HG02943 (cell line): ENCODE results near the gene CPNE4.
"Not testable (repeated sequence)": the region's sequence is repeated elsewhere in the genome, so short reads cannot be mapped to it uniquely, and the experiment has no call there.

ENCODE experiments used
- ATAC-seq: cut with Tn5 transposase; IDR thresholded peaks from one replicate; pipeline ENCODE4 v1.9.1; 2021; ENCODE audit warnings: mild to moderate bottlenecking, low read depth, moderate library complexity; ENCODE audit not compliant: unreplicated experiment

The CPNE4 gene

DNA sequence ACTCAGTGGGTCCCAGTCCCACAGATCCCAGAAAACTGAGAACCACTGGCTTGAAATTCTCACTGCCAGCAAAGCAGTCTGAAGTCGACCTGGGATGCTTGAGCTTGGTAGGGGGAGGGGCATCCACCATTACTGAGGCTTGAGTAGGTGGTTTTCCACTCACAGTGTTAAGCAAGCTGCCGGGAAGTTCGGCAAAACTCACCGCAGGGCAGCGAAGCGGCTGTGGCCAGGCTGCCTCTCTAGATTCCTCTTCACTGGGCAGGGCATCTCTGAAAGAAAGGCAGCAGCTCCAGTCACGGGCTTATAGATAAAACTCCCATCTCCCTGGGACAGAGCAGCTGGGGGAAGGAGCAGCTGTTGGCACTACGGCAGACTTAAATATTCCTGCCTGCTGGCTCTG is 71.4 kb downstream of the CPNE4 start:
- ATAC-seq: not testable (repeated sequence)

DNA sequence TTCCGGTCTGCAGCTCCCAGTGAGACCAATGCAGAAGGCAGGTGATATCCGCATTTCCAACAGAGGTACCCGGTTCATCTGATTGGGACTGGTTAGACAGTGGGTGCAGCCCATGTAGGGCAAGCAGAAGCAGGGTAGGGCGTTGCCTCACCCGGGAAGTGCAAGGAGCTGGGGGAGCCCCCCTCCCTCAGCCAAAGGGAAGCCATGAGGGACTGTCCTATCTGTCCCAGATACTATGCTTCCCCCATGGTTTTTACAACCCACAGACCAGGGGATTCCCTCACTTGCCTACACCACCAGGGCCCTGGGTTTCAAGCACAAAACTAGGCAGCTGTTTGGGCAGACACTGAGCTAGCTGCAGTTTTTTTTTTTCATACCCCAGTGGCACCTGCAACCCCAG is 71.8 kb downstream of the CPNE4 start:
- no peak for ATAC-seq

DNA sequence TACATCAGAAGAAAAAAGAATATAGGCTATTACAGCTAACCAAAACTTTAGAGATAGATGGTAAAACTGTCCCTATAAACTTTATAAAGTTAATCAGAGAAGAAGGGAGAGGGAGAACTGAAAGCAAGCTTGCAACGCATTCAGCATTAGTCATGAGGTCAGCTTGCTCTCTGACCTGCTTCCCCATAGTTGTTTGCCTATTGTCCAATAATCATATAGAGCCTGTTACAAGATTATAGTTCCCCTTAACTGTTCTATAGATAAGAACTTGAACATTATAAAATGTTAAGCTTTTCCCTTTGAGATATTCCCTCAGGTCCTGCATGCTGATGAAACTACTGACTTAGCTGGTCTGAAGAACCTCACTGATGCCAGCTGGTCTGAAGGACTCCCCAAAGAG is 74.5 kb downstream of the CPNE4 start:
- ATAC-seq: no peak

DNA sequence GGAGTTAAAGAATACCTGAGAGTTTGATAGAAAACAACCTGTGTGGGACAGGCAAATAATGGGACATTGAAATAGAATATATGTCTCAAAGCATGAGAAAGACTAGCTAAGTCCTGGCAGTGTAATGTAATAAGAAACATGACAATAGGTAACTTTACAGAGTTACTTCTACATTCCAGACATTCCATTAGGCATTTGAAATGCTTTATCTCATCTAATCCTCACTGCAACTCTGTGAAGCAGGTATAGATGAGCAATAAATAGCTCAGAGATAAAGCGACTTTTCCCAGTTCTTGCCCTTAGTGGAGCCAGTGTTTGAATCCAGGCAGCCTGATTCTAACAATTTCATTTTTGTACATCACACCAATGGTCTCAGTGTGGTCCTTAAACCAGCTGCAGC is 76.8 kb downstream of the CPNE4 start:
- no peak for ATAC-seq

DNA sequence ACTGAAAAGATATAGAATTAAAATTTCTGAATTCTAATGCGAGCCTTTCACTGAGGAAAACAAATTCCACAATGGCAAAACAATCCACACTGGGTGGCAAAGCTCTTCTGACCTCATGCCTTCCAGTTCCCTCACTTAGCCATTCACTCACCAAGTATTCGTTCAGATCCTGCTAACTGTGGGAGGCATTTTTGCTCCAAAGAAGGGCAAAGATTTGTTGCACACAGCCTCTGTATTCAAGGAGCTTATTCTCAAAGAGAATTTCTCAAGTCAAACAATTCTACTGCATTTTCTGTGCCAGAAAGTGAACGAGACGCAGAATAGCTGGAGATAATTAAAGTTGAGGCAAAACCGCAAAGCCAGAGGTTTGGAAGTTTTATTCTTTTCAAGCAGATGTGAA is 77.3 kb downstream of the CPNE4 start:
- ATAC-seq: no peak

DNA sequence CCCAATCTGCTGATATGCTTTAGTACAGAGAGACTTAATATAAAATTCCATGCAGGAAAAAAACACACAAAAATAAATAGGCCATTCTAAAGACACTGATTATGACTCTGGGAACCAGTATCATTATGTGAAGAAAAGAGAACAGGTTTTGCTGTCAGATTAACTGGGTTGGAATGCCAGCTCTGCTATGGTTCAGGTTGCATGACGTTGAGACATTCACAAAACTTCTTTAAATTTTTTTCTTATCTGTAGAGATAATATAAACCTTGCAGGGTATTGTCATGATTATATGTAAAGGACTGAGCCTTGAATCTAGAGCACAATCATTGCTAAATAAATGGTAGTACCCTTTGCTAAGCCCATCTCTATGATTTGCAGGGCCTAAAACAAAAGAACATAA is 86.0 kb downstream of the CPNE4 start:
- ATAC-seq: no peak

DNA sequence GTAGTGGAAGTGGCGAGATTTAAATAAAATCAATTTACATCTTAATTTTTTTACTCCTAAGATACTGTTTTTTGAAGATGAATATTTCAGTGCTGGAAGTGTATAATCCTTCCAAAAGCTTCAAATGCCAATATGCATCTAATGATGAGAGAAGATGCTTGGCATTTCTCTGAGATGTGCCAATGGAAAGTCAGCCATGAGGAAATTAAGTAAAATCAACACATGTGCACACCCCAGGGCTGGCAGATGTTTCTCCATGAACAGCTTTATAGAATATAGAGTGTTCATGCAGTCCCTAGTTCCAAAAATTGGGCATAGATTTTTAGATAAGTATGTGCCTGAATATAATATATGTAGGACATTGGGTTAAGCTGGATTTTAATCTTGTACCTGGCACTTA is 90.1 kb downstream of the CPNE4 start:
- ATAC-seq: no peak

DNA sequence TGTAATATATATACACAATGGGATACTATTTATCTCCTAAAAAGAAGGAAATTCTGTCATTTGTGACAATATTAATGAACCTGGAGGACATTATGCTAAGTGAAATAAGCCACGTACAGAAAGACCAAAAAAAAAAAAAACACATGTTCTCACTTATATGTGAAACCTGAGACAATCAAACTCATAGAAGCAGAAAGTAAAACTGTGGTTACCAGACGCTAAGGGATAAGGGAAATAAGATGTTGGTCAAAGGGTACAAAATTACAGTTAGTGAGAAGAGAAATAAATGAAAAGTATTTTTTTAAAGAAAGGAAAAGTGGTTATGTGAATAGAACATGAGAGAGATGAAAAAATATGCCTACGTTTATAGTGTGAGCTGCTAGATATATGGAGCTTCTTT is 101.1 kb downstream of the CPNE4 start:
- no peak for ATAC-seq

DNA sequence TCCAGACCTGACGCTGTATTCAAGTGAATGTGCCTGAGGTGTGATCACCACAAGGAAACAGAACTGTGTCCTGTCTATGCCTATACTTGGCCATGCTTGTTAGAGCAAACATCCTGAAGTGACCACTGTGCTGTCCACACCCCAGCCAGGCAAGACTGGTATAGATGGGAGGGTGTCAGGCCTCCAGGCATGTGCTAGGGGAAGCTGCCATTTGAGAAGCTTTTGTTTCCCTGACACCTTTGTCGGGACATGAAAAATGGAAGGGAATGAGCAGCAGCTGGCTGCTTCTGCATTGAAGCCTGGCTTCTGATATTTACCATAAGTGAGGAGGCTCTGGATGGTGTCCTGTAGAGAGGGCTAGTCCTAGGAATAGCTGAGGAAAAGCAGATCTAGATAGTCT is 106.2 kb downstream of the CPNE4 start:
- no peak for ATAC-seq

DNA sequence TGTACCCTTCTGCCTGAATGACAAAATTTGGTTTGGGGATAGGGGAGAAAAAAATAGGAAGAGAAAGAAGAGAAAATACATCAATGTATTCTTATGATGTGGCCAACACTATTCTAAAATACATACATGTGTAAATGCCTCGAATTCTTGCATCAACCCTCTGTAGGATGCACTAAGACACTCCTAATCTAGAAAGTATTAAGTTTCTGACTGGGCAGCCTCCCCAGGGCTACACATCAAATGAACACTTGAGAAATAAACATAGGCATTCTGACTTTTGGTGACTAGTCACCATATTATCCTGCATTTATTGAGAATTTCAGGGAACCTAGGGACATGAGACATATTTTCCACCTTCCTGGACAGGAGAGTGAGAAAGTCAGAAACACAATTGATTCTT is 109.2 kb downstream of the CPNE4 start:
- no peak for ATAC-seq

DNA sequence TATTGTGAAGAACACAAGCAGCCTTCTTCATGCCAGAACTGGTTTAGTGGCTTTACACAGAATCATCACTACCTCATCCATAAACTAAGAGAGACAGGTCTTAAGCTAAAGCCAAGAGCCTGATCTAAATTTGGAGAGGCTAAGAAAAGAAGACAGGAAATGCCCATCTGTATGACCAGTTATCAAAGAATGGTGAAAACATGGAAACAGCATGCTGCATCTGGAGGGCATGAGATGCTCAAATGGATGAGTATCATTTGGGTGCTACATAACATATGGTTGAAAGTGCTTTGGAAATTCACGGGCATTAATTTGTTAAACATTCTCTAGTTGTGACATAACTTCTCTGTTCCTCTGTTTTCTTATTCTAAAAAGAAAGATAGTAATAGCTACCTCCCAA is 112.5 kb downstream of the CPNE4 start:
- no peak for ATAC-seq

DNA sequence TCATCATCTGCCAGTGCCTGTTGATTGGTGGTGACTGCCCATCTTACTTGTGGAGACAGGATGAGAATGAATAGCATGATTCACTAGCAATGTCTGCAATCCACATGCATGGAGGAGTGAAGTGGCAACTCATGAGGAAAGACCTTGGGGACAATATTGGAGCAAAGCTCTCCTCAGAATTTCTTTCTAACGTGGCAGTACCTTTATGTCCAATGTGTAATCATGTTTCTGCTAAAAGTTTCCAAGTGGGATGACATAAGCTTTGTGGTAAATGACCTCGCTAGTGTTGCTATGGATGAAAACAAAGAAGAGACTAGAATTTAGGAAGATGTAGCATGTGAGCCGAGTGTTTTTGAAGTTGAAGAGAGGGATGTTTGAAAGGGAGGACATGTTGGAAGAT is 117.8 kb downstream of the CPNE4 start:
- no peak for ATAC-seq

DNA sequence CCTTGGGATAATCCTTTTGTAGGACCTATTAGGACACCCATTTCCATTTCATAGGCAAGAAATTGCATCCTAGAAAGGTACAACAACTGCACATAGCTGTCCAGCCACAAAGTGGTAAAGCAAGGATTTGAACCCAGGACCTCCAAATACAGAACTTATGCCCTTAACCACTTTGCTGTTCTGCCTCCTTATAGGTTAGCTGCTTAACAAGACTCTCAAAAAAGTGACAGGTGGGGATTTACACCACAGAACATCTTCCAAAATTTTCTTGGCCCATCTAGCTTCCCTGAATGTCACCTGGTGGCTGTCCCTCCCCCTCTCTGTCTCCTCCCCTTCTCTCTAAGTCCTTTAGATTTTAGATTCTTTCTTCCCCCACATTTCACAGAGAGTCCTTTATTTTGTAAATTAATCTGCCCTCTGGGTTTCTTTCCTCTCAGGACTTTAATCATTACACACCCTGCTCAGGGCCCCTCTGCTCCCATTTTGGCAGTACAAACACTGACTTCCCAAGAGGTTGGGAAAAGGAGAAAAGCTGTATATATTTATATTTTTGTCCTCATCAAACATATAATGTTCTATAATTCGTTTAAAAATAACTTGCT is 120.6 kb downstream of the CPNE4 start:
- ATAC-seq: no peak

DNA sequence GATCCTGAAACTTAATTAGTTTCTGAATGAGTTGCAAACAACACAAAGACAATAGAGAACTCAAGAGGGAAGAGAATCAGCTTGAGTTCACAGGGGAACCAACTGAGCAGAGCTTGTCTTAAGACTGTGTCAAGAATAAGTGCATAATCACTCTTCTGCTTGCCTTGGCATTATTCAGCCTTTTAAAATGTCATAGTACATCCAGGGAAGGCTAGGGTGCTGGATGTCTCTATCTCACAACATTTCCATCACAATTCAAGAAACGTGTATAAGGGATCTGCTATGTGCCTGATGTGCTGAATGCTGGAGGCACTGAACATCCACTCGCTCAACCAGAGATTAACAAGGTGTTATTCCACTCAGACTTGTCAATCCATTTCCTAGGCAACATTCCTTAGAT is 122.6 kb downstream of the CPNE4 start:
- ATAC-seq: no peak

DNA sequence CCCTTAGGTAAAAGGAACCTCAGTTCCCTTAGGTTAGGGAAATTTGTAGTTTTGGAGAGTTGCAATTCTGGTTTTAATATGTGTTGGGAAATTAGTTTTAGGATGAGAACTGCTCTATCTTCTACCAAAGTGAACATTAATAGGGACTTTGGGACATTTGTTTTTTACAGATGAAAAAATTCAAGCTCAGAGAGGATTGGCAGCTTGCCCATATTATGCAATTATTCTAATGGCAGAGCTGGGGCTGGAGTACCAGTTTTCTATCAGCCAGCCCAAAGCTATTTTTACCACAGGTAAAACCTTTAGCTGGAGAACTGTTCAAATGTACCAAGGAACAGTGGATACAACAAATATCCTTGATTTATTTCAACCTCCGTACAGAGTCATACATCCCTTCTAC is 127.0 kb downstream of the CPNE4 start:
- no peak for ATAC-seq

DNA sequence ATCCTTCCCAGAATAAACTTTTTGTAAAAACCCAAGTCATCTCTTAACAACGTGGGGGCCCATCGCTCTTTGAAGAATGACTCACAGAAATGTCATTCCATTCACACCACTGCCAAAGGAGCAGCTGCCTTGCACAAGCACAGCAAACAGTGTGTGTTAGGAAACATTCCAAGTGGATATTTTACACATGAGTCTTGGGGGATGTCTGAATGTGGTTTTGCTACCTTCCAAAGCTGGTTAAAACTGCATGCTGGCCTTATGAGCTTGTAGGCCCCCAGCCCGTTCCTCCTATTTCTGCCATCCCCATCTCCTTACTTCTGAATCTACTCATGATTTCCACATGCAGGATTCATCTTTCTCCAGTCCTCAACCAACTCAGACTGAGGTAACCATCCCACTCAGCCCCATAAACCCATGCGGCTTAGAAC is 130.8 kb downstream of the CPNE4 start:
- no peak for ATAC-seq

DNA sequence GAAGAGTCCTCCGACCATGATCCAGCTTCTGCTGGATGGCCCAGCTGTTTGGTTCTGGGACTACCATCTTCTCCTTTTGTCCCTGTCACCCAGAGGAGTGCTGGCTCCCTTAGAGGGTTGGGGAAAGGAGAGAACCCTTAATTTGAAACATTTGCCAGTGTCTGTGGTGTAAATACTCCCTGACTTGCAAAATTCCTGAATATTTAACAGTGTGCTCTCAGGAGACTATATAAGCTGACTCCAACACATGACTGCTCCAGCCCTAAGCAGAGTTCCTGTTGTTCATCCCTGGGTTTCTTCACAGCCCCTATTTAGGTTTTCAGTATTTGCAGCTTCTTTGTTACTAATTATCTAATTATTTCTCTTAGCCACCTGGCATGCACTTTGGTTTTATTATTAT is 133.1 kb downstream of the CPNE4 start:
- ATAC-seq: no peak

DNA sequence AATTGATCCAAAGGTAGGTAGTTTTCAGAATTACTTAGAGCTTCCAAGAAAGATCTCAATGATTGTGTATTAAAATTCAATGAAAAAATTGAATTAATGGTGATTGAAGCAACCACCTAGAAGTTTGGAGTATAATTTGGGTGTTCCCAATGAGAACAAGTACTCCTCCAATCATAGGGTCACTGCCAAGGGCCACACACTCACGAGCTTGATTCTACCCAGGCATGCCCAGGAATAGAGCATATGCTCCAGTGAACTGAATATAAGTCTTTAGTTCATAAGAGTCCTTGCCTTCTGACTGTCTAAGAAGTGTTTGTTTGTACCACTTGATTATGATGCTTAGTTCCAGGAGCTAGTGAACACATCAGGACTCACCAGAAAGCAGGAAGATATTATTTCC is 133.9 kb downstream of the CPNE4 start:
- ATAC-seq: no peak

DNA sequence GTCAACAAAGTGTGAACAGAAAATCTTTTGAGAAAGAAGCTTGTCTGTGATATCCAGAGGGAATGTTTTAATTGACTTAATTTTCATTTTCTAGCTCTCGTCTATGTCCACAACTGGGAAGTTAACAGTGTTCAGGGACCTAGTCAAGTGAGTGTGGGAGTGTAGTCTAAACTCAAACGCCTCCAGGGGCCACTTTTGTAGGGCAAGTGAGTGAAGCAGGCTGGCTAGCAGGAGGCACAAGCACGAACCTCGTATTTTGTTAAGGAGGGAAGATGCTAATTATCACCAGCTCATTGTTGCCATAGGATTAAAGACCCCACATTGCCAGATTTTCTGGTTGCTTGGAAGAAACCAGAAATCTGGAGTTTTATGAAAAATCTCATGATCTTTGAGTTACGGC is 135.8 kb downstream of the CPNE4 start:
- ATAC-seq: no peak

DNA sequence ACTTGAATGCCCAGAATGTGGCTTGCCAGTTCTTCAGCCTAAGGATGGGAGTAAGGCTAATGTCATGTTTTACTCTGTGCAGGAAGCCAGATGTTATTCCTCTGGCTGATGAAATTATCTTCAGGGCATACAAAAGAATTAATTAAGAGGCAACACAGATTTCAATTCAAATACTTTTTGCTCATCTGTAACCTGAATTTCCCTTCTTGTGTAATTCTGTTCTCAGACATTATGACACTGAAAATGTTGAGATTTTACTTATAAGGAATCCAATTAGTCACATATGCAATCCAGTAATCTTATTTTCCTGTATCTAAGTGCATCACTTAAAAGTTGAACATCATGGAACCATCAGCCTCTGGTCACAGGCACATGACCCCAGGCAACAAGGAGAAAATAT is 136.5 kb downstream of the CPNE4 start:
- ATAC-seq: no peak

DNA sequence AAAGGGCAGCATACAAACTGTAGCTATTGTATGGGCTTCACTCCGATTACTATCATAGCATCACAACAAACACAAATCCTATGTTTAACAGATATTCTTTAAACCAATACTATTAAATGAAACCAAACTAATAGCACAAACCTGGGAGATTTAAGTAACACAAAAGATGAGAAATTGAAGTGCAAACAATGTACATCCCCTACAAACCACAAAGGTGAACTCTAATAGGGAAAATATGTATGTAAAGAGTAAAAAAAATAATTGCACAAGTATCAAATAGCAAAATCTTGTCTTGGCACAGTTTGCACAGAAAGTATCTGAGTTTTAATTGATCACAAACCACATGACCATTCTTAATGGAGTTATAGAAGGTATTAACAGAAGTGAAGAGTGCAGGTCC is 138.5 kb downstream of the CPNE4 start:
- no peak for ATAC-seq

DNA sequence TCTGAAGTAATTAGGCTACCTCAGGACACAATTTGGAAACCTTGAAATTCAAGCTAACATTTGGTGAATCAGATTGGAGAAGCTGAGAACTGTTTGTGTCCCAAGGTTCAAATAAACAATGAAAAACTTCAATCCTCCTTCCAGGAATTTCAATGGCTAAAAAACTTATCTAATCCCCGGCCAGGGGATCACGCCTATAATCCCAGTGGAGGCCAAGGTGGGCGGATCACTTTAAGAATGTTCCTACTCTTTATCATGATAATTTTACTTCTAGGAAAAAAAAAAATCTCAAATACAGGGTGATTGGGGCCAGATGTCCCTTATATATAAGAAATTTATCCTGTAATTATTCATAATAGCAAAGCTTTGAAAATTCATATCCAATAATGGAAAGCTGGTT is 139.0 kb downstream of the CPNE4 start:
- no peak for ATAC-seq

DNA sequence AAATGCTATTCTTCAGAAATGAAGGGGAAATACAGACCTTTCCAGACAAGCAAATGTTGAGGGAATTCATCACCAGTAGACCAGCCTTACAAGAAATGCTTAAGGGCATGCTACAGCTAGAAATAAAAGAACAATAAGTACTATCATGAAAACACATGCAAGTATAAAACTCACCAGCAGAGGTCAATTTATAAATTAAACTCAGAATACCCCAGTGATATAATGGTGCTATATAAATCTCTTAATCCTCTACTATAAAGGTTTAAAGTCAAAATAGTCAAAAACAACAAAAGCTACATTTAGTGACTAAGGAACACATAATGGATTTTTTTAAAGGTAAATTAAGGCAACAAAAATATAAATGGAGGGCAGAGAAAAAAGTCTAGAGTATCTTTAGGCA is 142.5 kb downstream of the CPNE4 start:
- no peak for ATAC-seq
